Measurements from ENCODE around the gene TNNT1. TPM values are rescaled to one million over a fixed set of nuclear protein-coding genes. Genes with fewer than 3 reads are reported as not detected.

TNNT1 gene
- total RNA-seq, 1 donor from 2014 or later = 74.1 TPM

DNA sequence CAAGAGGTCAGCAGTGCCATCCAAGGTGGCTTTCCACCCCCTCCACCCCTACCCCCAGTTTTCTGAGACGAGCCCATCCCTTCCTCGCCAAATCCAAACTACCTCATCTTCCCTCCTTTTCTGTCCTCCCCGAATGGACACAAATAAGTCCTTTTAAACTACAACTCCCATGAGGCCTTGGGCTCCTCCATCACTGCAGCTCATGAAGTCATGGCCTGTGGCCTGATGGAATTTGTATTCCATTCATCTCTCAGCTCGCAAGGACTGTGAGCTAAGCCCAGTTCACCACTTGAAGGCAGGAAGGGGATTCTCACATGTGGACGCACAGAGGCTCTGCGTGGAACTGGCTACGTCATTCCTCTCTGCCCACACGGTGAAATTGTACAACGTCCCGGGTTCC, 47.8 kb upstream of the TNNT1 start:
- Histone ChIP-seq H3K27ac (no peak overlapping the region), H3K27me3 (peaks cover 11% of the 10 kb centered on the region), H3K9ac (no peak overlapping the region), H3K36me3 (no peaks in the 10 kb centered on the region), H2AFZ (replicated peaks) (no peak overlapping the region), H3K79me2 (ENCODE audit: low read depth) (no peaks in the 10 kb centered on the region), H3F3A (ENCODE audit: low read depth) (no peaks in the 10 kb centered on the region), H3K9me3 (ENCODE audit: low read depth) (no peaks in the 10 kb centered on the region), H3K4me1 (no peaks in the 10 kb centered on the region), H3K4me2 (no peak overlapping the region), H4K20me1 (ENCODE audit: low read depth) (no peaks in the 10 kb centered on the region), H3K4me3 (no peak overlapping the region)
- no peak for DNase-seq (ENCODE audit: low spot score)
- Mint-ChIP-seq H3K36me3 (no peaks in the 10 kb centered on the region), H3K9me3 (no peaks in the 10 kb centered on the region), H3K27ac (no peak overlapping the region), H3K27me3 (ENCODE audit: insufficient read depth, low read depth) (peaks cover 16% of the 10 kb centered on the region), H3K4me3 (no peak overlapping the region), H3K4me1 (no peaks in the 10 kb centered on the region)
- TF ChIP-seq EZH2 (IDR thresholded peaks at IDR 0.05) (no peak), EZH2phosphoT487 (IDR thresholded peaks at IDR 0.05) (no peak)
- TF ChIP-seq, protein P1, sequence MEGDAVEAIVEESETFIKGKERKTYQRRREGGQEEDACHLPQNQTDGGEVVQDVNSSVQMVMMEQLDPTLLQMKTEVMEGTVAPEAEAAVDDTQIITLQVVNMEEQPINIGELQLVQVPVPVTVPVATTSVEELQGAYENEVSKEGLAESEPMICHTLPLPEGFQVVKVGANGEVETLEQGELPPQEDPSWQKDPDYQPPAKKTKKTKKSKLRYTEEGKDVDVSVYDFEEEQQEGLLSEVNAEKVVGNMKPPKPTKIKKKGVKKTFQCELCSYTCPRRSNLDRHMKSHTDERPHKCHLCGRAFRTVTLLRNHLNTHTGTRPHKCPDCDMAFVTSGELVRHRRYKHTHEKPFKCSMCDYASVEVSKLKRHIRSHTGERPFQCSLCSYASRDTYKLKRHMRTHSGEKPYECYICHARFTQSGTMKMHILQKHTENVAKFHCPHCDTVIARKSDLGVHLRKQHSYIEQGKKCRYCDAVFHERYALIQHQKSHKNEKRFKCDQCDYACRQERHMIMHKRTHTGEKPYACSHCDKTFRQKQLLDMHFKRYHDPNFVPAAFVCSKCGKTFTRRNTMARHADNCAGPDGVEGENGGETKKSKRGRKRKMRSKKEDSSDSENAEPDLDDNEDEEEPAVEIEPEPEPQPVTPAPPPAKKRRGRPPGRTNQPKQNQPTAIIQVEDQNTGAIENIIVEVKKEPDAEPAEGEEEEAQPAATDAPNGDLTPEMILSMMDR (IDR thresholded peaks at IDR 0.05) = no peak

DNA sequence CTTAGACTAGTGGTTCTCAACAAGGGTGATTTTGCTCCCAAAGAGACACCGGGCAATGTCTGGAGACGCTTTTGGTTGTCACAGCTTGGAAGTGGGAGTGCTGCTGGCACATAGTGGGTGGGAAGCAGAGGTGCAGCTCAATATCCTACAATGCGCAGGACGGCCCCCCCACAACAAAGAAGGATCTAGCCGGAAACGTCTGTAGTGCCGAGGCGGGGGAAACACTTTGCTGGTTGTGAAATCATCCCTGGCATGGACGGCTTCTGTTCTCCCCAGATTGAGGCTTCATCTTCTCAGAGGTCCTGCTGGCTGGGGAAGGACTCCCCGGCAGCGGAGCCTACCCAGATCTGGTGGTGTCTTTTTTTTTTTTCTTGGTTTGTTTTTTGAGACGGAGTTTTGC, 44.5 kb upstream of the TNNT1 start:
- Histone ChIP-seq H3K9ac (no peak overlapping the region), H3K4me1 (no peaks in the 10 kb centered on the region), H2AFZ (replicated peaks) (no peak overlapping the region), H3K9me3 (ENCODE audit: low read depth) (no peaks in the 10 kb centered on the region), H4K20me1 (ENCODE audit: low read depth) (no peaks in the 10 kb centered on the region), H3K27me3 (peaks cover 4% of the 10 kb centered on the region), H3K79me2 (ENCODE audit: low read depth) (no peaks in the 10 kb centered on the region), H3K4me2 (no peak overlapping the region), H3F3A (ENCODE audit: low read depth) (no peaks in the 10 kb centered on the region), H3K36me3 (no peaks in the 10 kb centered on the region), H3K4me3 (no peak overlapping the region), H3K27ac (no peak overlapping the region)
- Mint-ChIP-seq H3K27me3 (ENCODE audit: insufficient read depth, low read depth) (peaks cover 12% of the 10 kb centered on the region), H3K27ac (no peak overlapping the region), H3K36me3 (no peaks in the 10 kb centered on the region), H3K4me1 (peaks cover 4% of the 10 kb centered on the region), H3K9me3 (no peaks in the 10 kb centered on the region), H3K4me3 (no peak overlapping the region)
- TF ChIP-seq, protein P1 (IDR thresholded peaks at IDR 0.05) = no peak
- no peak for TF ChIP-seq EZH2 (IDR thresholded peaks at IDR 0.05)
- no peak for TF ChIP-seq EZH2phosphoT487 (IDR thresholded peaks at IDR 0.05)
- DNase-seq (ENCODE audit: low spot score) = no peak

DNA sequence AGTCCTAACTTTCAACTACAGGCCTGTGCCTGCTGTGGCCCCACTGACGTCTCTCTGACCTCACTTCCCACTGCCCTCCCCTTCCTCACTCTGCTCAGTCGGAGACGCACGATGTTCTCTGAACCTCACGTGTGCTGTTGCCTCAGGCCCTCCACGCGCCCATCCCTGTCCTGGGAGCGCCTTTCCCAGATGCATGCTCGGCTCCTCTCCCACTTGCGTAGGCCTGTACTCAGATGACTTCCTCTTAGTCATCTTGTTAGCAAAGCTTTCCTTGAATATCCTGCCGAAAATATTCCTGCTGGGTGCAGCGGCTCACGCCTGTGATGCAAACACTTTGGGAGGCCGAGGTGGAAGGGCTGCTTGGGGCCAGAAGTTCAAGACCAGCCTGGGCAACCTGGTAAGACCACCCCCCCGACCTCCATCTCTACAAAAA, 40.4 kb upstream of the TNNT1 start:
- H3K4me3 Mint-ChIP-seq = no peak overlapping the region
- peak overlapping the region; percentile 39 for H3K27ac Mint-ChIP-seq
- no peak overlapping the region for H3K27ac ChIP-seq
- no peak for DNase-seq (ENCODE audit: low spot score)
- H3K4me1 ChIP-seq = no peaks in the 10 kb centered on the region
- no peaks in the 10 kb centered on the region for H3F3A ChIP-seq (ENCODE audit: low read depth)
- H3K27me3 Mint-ChIP-seq (ENCODE audit: insufficient read depth, low read depth) = peaks cover 12% of the 10 kb centered on the region
- no peak overlapping the region for H3K4me2 ChIP-seq
- no peak overlapping the region for H3K4me3 ChIP-seq
- no peaks in the 10 kb centered on the region for H3K9me3 Mint-ChIP-seq
- H3K79me2 ChIP-seq (ENCODE audit: low read depth) = no peaks in the 10 kb centered on the region
- H3K36me3 ChIP-seq = no peaks in the 10 kb centered on the region
- no peaks in the 10 kb centered on the region for H3K9me3 ChIP-seq (ENCODE audit: low read depth)
- no peak overlapping the region for H2AFZ ChIP-seq (replicated peaks)
- peaks cover 14% of the 10 kb centered on the region for H3K27me3 ChIP-seq
- TF ChIP-seq, protein P1 (IDR thresholded peaks at IDR 0.05) = no peak
- no peak for TF ChIP-seq EZH2phosphoT487 (IDR thresholded peaks at IDR 0.05)
- TF ChIP-seq EZH2 (IDR thresholded peaks at IDR 0.05) = no peak
- no peaks in the 10 kb centered on the region for H3K36me3 Mint-ChIP-seq
- H3K9ac ChIP-seq = no peak overlapping the region
- H3K4me1 Mint-ChIP-seq = peaks cover 4% of the 10 kb centered on the region
- no peaks in the 10 kb centered on the region for H4K20me1 ChIP-seq (ENCODE audit: low read depth)
